Measurements from ENCODE around the gene DOCK1.

Gene DOCK1

DNA sequence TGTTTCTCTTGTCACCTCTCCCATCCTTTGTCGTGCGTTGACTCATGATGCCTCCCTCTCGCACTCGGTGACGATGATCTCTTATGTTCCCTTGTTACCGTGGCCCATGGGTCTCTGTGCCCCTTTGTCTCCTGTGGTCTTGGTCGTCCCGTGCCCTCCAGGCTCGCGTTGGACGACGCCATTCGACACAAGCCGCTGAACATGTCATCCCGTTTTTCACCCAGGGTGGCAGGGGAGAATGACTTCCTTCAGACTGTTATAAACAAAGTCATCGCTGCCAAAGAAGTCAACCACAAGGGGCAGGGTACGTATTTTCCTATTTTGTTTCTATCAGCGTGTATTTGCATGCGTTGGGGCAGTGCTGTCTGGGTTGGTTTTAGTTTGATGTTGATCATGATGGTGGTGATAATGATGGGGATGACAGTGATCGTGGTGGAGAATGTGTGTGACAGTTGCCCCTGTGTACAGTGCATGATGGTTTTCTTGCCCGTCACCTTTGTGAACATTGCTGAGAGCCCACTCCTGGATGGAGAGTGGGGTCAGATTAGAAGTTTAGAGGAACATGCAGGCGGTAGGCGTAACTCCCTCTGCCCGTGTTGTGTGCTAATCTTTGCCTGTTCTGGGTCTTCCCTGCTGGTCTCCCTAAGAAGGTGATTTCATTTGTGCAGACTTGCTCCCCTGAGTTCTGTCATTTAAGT is 107.0 kb downstream of the DOCK1 start:
- no peak for DNase-seq (ENCODE audit: low read depth)

DNA sequence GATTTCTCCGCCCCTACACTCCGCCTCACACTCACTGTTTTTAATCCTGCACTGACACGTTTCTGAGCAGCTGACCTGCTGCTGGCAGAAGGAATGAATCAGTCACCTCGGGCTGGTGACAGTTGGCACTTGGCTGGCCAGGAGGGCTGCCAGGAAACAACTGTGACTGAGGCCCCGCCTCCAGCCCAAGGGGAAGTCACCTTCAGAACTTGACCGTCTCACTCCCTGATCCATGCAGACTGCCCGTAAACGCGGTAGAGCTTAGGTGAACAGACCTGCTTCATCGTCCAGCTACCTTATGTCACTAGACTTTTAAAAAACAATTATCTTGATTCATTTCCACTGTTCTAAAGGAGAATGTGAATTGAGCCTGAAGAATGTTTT is 107.5 kb downstream of the DOCK1 start:
- DNase-seq (ENCODE audit: low read depth): no peak

DNA sequence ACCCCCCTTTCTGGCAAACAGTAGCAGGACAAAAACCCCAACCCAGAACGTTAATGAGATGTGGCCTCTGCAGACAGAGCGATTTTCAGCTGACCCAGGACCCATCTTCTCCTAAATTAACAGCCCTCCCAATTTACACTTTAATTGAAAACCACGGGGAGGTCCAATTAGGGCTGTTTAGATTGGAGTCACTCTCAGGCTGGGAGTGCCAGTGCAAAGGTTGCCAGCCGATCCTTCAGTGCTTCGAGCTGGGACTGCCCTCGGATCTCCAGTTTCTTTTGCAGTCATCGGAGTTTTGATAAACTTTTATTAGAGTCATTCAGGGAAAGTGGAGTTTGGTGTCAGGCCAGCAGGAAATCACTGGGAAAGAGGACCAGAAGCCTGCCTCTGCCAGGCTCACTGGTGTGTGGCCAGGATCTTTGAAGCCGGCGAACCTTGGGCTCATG is 108.0 kb downstream of the DOCK1 start:
- no peak for DNase-seq (ENCODE audit: low read depth)

DNA sequence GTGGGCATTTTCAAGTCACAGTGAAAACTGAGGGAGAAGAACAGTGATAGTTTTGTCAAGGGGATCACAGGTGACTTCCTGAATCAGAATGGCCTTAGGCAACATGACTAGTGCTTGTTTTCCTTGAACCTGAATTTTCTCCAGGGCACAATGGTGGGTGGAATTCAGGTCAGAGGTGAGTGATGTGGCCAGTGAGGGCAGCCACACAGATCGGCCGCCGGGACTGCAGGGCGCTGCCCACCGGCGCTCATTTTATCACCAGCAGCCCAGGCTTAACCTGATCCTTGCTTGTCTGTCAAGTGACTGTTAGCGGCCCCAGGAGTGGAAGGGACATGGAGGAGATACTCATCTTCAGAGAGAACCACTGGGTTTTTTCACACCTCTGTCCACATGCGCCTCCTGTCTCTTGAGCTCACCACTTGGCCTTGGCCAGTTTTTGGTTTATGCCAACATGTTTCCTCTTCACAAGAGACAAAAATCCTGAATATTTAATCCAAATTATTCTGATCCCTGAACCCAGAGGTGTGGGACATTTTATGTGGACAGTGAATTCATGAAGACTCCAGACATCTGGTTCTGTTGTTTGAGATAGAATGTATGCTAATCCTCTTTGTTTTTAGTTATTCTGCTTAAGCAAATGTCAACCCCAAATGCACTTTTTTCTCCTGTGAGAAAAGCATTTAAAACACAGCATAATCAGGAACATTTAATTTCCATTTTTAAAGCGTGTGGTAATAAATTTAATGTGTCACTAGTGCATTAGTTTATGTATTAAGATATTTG is 108.7 kb downstream of the DOCK1 start:
- DNase-seq (ENCODE audit: low read depth): no peak

DNA sequence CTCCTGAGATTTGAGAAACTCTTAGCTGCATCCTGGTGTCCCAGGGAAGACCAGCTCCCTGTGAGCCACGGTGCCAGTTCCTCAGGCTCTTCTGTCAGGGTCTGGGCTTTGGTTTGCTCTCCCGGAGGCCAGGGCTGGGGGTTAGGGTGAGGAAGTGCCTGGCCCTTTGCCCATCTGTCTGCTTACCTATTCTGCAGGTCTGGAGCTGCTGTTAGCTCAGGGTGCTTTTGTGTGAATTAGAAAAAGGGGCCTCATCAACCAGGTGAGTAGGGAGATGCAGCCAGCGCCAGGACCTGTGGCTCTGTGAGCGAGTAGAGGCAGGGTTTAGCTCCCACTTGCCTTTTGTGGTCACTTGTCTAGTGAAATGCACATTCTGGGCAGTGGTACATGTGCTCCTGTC is 109.4 kb downstream of the DOCK1 start:
- no peak for DNase-seq (ENCODE audit: low read depth)

DNA sequence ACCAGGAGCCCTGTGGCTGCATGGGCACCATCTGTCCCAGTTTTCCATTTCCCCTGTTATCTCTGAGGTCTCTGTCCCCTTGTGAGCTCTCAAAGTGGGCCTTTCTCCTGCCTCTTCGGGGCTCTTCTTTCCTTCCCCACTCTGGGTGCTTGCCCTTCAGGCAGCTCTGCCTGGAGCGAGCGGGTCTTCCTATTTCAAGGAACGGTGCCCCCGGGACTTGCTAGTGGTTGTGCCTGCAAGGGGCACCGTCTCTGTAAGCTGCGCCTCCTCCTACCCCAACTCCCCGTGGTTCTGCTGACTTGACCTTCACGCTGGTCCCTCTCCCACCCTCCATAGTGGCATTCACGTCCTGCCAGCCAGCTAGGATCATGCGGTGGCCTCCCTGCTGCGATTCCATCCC is 110.1 kb downstream of the DOCK1 start:
- DNase-seq (ENCODE audit: low read depth): no peak

DNA sequence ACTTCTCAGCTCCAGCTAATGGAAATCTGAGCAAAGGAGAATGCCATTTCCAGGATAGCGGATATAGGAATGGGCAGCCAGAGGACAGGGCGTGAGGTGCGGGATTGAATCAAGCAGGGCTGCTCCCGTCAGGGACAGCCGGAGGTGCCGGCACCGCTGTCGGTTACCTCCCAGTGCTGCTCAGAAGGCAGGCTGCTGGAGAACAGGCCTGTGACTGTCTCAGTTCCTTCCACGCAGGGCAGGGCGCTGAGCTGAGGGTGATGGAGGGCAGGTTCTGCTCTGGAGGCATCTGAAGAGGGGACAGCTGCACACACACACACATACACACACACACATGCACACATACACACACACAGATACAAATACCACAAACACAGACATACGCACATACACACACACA is 111.1 kb downstream of the DOCK1 start:
- no peak for DNase-seq (ENCODE audit: low read depth)

DNA sequence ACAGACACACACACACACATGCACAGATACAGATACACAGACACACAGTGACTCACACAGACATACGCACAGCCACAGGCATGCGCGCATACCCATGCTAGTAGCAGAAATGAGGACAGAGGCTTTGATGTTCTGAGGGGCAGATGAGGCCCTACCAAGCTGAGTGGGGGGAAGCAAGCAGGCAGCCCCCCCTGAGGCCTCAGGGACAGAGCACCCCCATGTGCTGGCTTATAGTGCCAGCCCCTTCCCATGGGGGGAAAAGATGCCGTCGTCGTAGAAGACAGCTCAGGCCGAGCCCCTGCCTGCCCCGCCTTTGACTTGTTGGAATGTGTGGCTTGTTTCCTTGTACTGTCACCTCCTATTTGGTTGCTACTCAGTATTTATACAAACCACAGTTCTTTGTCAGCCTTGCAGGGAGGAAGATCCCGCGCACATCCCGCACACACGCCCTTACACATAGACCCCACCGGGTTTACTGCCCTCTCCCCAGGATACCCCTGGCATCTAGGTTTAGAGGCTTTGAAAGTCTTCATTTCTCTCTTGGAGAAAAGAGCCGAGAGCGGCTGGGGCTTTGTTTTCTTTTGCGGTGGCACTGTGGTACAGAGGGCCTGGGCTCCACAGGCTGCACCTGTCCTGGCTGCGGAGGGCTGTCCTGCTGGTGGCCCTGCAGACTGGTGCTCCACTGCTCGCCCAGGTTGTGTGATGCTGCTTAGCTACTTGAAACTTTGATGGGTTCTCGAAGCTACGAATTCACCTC is 112.5 kb downstream of the DOCK1 start:
- DNase-seq (ENCODE audit: low read depth): no peak

DNA sequence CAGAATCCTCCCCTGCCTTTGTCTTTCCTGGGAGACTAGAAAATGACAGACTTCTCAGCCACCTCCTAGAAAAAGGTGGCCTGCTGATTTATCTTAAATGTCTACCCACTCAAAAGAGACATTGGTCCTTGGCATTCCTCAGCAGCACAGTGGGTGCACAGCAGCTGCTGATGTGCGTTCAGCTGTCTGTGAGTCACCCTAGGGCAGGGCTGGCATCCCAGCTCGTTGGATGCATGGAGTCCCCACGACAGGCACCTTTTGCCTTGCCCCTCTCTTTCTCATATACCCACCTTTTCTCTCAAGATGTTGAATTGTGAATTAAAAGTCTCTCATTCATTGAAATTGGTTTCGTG is 113.0 kb downstream of the DOCK1 start:
- no peak for DNase-seq (ENCODE audit: low read depth)

DNA sequence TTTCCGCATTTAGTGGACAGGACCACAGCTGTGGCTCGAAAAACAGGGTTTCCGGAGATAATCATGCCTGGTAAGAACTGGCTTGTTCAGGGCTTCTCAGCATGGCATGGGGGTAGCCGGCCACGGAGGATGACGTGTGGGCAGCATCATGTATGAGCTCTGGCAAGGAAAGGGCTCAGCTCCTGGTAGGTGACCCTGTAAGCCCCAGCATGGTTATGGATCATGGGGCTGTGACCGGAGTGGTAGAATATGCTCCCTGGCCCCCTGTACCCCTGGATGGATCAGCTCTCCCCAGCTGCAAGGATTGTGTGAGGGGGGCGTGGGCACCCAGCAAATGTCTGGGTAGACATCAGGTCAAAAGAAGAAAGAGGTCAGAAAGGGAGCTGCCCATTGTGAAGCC is 113.5 kb downstream of the DOCK1 start:
- DNase-seq (ENCODE audit: low read depth): no peak

DNA sequence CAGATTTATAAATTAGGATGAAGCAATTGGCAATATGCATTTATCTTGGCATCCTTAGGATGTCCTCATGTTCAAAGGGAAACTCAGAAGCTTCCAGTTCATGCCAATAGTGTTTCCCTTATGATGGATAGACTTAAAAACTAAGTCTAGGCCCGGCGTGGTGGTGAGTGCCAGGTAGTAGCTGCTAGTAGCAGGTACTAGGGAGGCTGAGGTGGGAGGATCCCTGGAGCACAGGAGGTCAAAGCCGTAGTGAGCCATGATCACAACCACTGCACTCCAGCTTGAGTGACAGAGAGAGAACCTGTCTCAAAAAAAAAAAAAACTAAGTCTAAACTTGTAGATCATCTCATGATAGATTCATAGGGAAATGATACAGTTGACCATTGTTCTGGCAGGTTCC is 115.0 kb downstream of the DOCK1 start:
- DNase-seq (ENCODE audit: low read depth): no peak

DNA sequence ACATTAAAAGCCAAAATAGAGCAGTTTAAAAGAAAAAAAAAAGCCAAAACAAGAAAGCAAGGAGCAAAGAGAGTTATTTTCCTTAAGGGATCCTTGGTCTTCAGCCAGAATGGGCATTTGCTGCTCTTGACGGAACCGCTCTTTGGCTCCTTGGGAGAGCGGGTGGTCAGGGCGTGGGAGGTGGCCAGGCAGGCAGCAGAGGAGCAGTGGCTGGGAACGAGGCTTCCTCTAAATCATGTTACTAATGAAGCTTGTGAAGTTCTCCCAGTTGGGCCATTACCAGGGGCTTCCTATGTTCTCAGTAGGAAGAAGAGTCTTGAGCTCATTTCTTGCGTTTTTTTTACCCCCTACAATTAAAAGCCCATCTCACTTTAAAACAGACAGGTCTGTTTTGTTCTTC is 116.6 kb downstream of the DOCK1 start:
- DNase-seq (ENCODE audit: low read depth): no peak

DNA sequence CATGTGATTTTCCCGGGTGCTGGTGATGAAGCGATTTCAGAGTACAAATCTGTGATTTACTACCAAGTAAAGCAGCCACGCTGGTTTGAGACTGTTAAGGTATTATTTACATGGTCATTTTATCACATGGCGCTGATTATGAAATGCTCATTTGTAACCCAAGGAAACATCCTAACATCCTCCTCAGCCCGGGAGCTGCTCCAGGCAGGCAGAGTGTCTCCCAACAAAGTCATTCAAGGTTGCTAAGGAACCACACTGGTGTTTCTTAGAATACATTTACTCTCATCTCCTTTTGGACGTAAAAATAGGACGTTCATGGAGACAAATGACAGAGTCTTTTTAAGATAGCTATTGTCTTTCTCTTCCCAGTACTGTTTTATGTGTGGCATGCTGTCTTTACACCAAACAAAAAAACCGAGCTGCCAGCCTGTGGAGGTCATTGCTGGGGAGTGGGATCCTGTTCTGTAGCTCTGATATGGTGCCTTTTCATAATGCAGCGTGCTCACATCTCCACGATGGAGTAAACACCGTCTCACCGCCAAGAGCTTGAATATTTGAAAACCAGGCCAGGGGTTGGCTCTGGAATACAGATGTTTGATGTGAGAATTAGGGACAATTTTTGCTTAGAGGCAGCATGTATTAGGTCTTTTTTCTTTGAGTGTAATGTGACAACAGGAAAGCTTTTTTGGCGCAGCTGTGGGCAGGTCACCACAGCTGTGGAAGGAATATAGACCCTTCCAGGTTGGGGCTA is 119.6 kb downstream of the DOCK1 start:
- DNase-seq (ENCODE audit: low read depth): no peak

DNA sequence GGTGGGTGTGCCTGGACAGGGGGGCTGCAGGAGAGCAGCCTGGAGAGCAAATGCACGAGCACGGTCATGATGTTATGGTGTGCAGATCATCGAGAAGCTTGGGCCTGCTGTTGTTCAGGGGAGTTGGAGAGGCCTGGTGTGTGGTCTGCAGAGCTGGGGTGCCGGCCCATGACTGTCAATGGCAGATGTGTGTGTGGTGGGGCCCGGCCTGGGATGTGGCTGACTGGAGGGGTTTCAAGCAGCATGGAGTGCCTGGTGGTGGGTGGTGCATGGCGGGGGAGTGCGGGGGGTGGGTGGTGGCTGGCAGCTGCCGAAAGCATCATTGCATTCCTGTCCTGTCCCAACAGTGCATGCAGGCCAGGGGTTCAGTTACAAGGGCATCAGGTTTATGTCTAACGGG is 122.6 kb downstream of the DOCK1 start:
- no peak for DNase-seq (ENCODE audit: low read depth)

DNA sequence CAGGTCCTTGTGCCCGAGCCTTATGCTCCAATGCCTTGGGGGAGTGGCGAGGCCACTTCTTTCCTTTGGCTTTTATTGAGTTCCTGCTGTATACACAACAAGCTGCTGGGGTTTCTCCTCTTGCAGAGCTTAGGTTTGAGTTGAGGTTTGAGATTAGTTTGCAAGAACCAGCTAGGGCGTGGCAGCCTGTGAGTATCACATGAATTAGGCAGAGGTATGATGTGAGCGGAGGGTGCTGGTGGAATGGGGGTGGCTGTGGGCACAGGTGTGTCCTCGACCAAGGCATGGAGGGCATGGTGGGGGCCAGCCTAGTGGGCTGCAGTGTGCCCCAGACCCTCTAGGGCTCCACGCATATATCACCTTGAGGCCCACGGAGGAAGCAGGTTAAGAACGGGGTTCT is 123.3 kb downstream of the DOCK1 start:
- no peak for DNase-seq (ENCODE audit: low read depth)

DNA sequence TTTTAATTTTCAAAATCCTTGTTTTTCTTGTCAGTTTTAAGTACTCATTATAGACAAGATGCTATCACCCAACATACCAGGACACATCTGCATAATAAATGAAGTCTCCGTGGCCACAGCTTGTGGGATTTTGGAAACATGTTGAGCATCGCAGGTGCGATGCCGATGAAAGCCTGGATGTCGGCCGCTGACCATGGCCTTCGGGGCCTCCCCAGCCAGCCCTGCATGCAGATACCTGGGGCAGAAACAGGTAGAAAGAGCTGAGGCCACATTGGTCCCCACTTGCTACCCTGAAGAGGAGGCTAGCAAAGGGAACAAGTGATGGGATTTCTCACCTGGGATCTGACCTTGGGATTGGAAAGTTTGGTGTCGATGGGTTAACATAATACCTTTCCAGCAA is 123.8 kb downstream of the DOCK1 start:
- DNase-seq (ENCODE audit: low read depth): no peak

DNA sequence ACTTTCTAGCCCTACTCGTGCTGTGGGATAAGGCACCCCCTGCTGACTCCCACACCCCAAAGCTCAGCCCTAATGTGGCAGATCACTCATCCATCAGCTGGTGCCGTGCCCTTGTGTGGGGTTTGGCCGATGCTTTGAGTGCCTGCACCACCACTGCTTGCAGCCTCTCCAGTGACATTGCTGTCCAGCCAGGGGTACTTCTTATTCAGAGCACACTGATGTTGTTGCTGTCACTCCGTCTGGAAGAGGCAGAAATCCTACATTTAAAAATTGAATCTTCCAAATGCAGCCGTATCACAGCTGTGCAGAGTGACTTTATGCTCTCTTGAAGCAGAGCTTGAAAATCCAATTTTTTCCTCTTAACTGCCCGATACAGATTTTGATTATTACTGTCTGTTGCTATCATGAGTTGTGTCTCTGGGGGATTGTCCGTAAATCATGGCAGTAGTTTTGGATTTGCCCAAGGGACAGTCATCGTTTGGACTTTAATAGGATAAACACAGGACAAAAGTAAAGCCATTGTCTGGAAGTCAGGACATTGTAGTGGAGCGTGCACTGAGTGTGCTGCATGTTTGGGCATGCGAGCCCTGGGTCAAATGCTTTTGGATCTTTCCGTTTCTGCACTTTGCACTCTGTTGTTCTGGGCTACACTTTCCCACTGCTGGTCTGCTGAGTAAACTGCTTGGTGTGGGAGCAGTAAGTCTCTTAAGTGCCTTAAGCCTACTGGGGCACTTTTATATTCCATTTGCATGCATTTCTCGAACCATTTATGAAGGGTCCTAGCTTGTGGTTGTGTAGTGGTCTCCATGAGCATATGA is 128.2 kb downstream of the DOCK1 start:
- no peak for DNase-seq (ENCODE audit: low read depth)

DNA sequence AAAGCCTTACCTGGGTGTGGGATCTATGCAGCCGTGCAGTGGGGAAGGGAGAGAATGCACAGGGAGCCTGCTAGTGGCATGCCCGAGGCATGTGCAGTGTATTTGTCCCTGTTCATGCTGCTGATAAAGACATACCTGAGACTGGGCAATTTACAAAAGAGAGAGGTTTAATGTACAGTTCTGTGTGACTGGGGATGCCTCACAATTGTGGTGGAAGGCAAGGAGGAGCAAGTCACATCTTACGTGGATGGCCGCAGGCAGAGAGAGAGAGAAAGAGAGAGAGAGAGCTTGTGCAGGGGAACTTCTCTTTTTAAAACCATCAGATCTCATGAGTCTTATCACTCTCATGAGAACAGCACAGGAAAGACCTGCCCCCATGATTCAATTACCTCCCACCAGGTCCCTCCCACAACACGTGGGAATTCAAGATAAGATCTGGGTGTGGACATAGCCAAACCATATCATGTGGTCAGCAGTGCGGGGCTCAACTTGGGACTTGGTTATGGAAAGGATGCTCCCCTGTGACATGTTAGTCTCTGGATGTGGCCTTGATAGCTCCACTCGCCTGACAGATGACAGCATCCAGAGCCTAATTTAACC is 128.9 kb downstream of the DOCK1 start:
- DNase-seq (ENCODE audit: low read depth): no peak

DNA sequence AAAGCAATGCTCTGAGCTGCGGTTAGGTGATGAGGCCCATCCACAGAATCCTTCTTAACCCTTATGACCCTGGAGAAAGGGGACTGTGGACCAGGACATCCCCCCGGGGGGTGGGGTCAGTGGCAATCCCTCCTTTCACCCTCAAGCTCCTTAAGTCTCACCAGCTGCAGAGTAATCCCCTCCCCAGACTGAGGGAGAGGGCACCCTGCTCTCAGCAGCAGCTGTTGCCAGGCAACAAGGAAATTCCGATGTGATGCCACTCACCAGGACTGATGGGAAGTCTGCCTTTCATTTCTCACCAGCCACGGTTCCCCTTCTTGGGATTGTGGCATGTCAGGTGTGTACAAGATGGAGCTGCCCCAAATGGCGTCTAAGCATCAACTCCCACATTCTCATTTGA is 129.6 kb downstream of the DOCK1 start:
- DNase-seq (ENCODE audit: low read depth): no peak

DNA sequence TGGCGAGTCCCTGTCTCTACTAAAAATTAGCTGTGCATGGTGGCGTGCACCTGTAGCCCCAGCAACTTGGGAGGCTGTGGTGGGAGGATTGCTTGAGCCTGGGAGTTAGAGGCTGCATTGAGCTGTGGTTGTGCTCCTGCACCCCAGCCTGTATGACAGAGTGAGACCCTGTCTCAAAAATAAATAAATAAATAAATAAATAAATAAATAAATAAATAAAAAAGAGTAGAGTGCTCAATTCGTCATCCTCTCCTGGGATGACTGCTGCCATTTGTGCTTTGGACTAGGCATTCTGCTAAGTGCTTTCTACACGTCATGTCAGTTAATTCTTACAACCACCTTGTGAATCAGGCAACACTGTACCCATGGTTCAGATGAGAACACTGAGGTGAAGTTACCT is 130.6 kb downstream of the DOCK1 start:
- DNase-seq (ENCODE audit: low read depth): no peak

DNA sequence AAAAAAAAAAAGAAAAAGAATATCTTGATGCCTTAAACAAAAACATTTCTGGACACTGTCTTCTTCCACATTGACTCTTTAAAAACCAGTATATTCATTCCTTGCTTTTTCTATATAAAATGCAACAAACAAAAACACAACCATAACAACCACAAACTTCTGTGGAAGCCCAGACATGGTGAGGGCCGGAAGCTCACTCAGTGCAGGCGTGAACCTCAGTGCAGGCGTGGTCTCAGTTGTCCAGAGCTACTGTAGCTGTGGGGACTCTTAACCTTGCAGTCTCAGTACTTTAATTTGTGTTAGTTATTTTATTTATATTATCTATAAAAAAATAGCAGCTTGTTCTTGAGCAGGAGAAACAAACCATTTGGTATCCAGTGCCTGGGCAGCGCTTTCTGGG is 131.8 kb downstream of the DOCK1 start:
- DNase-seq (ENCODE audit: low read depth): no peak

All from HS-27A (cell line).